ENCODE measurements around the gene NPS.

- TF ChIP-seq POLR2AphosphoS5 (IDR thresholded peaks at IDR 0.05; ENCODE audit: low read depth, low read length) (no peak), CTCF (IDR thresholded peaks at IDR 0.05) (no peak), SIN3A (IDR thresholded peaks at IDR 0.05; ENCODE audit: borderline replicate concordance, insufficient read depth, low read depth, low read length) (no peak)
- TF ChIP-seq, protein P1, sequence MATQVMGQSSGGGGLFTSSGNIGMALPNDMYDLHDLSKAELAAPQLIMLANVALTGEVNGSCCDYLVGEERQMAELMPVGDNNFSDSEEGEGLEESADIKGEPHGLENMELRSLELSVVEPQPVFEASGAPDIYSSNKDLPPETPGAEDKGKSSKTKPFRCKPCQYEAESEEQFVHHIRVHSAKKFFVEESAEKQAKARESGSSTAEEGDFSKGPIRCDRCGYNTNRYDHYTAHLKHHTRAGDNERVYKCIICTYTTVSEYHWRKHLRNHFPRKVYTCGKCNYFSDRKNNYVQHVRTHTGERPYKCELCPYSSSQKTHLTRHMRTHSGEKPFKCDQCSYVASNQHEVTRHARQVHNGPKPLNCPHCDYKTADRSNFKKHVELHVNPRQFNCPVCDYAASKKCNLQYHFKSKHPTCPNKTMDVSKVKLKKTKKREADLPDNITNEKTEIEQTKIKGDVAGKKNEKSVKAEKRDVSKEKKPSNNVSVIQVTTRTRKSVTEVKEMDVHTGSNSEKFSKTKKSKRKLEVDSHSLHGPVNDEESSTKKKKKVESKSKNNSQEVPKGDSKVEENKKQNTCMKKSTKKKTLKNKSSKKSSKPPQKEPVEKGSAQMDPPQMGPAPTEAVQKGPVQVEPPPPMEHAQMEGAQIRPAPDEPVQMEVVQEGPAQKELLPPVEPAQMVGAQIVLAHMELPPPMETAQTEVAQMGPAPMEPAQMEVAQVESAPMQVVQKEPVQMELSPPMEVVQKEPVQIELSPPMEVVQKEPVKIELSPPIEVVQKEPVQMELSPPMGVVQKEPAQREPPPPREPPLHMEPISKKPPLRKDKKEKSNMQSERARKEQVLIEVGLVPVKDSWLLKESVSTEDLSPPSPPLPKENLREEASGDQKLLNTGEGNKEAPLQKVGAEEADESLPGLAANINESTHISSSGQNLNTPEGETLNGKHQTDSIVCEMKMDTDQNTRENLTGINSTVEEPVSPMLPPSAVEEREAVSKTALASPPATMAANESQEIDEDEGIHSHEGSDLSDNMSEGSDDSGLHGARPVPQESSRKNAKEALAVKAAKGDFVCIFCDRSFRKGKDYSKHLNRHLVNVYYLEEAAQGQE (IDR thresholded peaks at IDR 0.05; ENCODE audit: insufficient read depth in 1 of 2, low read depth in 2 of 2, low read length in 1 of 2): no peak
Observed at GRCh38 chr10:127523476-127523875, 25.6 kb upstream of the NPS start.
